ENCODE data around the gene S100P.

The S100P gene

DNA sequence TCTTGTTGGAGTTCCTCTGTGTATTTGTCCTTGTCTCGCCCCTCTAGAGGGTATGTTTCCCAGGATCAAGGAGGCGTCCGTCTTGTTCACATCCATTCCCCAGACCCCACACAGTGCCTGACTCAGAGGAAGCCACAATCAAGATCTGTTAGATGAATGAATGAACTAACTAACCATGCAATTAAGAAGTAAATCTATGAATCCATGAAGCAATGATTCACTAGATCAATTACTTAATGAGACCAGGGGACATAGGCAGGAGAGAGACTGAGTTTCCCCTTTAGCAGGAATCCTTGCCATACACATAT is 34.2 kb downstream of the S100P start:
- FAIRE-seq (no peak), DNase-seq (ENCODE audit: insufficient read length, low spot score) (no peak)
- TF ChIP-seq SPI1 (IDR thresholded peaks at IDR 0.05; ENCODE audit: low read depth, low read length) (no peak), POLR2AphosphoS5 (IDR thresholded peaks at IDR 0.05; ENCODE audit: low read depth, low read length) (no peak), POLR2A (IDR thresholded peaks at IDR 0.05; ENCODE audit: low read depth, low read length) (no peak), TAF1 (IDR thresholded peaks at IDR 0.05; ENCODE audit: low read depth, low read length) (no peak)

DNA sequence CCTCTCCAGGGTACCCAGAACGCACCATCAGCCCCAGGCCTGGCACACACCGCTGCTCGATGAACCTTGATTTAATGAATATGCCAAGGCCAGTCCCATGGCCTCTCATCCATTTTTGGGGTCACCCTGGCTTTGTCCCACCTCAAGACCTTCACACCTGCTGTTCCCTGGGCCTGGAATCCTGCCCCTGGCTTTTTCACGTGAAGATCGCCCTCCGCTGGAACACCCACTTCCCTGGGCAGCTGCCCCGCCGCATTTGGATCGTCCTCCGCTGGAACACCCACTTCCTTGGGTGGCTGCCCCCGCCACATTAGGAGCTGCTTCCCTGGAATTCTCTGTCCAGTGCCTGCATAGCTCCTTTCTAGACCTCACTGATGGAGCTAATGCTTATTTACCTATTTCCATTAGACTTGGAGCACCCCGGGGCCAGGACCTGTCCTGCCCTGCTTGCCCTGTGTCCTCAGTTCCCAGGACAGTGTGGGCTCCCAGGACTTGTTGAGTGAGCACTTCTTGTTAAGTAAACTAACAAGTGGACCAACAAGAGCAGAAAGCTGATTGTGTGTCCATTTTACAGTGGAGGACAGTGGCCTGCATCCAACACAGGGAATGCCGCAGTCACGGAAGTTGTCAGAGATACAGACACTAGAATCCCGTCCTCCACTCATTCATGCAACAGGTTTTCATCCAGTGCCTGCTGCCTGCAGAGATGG is 34.8 kb downstream of the S100P start:
- DNase-seq (ENCODE audit: insufficient read length, low spot score) (no peak), FAIRE-seq (no peak)
- TF ChIP-seq POU2F2 (IDR thresholded peaks at IDR 0.05; ENCODE audit: low read depth, low read length) (no peak), TAF1 (IDR thresholded peaks at IDR 0.05; ENCODE audit: low read depth, low read length) (no peak), PAX5 (IDR thresholded peaks at IDR 0.05; ENCODE audit: insufficient read depth, low read length, severe bottlenecking) (no peak), POLR2AphosphoS5 (IDR thresholded peaks at IDR 0.05; ENCODE audit: low read depth, low read length) (no peak), POLR2A (IDR thresholded peaks at IDR 0.05; ENCODE audit: low read depth, low read length) (no peak), SPI1 (IDR thresholded peaks at IDR 0.05; ENCODE audit: low read depth, low read length) (no peak)

DNA sequence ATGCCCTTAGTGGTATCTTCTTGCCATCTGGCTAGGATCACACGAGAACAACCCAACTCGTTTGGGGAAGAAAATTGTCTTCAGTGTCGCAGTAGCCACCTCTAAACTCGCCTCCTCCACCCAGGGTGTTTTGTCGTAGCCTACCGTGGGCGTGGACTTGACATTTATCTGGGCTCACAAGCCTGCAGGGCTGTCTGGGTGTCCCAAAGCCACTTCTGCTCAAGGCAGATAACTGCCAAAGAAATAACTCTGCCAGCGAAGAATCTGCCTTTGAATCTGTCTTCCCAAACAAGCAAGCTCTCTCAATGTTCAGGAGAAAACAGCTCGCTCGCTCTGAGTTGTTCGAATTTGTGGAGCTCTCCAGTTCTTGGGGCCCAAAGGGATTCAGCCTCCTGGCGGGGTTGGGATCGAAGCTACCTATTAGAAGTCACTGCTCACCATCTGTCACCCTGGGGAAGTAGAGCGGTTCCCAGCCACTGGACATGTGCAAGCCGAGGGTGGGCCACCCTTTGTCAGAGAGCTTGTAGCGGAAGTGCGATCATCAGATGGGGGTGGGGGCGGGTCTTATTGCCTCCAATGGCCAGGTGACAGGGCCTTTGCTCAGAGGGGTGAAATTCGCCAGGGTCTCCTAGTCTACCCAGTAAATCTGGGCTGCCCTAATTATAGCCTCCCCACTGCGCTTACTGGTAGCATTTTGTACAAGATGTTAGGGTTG is 37.1 kb downstream of the S100P start:
- TF ChIP-seq SPI1 (IDR thresholded peaks at IDR 0.05; ENCODE audit: low read depth, low read length) (no peak), POLR2AphosphoS5 (IDR thresholded peaks at IDR 0.05; ENCODE audit: low read depth, low read length) (no peak), TAF1 (IDR thresholded peaks at IDR 0.05; ENCODE audit: low read depth, low read length) (no peak), POU2F2 (IDR thresholded peaks at IDR 0.05; ENCODE audit: low read depth, low read length) (no peak), POLR2A (IDR thresholded peaks at IDR 0.05; ENCODE audit: low read depth, low read length) (no peak), PAX5 (IDR thresholded peaks at IDR 0.05; ENCODE audit: insufficient read depth, low read length, severe bottlenecking) (no peak)
- FAIRE-seq (no peak), DNase-seq (ENCODE audit: insufficient read length, low spot score) (no peak)

DNA sequence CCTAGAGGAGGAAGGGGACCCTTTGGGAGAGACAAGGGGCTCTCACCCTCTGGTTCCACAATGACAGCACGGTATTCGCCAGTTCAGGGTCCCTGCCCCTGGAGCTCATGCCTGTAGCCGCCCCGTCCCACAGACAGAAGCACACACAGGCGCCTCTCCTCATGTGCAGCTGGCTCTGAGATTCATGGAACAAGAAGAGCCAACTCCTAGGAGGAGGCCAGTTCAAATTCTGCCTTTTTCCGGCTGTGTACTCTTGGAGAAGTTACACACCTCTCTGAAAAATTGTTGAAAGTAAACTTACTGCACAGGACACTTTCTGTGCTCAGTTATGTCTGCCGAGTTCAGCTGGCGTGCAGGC is 37.6 kb downstream of the S100P start:
- no peak for DNase-seq (ENCODE audit: insufficient read length, low spot score)
- TF ChIP-seq POLR2A (IDR thresholded peaks at IDR 0.05; ENCODE audit: low read depth, low read length): no peak
- no peak for FAIRE-seq

DNA sequence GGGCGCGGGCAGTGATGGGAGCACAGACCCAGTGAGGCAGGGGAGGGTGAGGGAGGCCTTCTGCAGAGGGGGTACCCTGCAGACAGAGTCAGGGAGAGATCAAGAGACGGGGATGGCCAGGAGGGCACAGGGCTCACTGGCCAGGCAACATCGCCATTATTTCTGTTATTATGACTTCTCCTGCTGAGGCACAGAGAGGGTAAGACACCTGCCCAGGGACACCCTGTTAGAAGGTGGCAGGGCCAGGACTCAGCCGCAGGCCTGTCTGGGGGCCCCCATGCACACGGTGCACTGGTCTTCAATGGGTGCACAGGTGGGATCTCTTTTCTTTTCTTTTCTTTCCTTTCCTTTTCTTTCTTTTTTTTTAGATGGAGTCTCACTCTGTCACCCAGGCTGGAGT is 38.1 kb downstream of the S100P start:
- DNase-seq (ENCODE audit: insufficient read length, low spot score): no peak
- no peak for FAIRE-seq
- TF ChIP-seq TAF1 (IDR thresholded peaks at IDR 0.05; ENCODE audit: low read depth, low read length) (no peak), POLR2AphosphoS5 (IDR thresholded peaks at IDR 0.05; ENCODE audit: low read depth, low read length) (no peak), PAX5 (IDR thresholded peaks at IDR 0.05; ENCODE audit: insufficient read depth, low read length, severe bottlenecking) (no peak), POU2F2 (IDR thresholded peaks at IDR 0.05; ENCODE audit: low read depth, low read length) (no peak), SPI1 (IDR thresholded peaks at IDR 0.05; ENCODE audit: low read depth, low read length) (no peak)

DNA sequence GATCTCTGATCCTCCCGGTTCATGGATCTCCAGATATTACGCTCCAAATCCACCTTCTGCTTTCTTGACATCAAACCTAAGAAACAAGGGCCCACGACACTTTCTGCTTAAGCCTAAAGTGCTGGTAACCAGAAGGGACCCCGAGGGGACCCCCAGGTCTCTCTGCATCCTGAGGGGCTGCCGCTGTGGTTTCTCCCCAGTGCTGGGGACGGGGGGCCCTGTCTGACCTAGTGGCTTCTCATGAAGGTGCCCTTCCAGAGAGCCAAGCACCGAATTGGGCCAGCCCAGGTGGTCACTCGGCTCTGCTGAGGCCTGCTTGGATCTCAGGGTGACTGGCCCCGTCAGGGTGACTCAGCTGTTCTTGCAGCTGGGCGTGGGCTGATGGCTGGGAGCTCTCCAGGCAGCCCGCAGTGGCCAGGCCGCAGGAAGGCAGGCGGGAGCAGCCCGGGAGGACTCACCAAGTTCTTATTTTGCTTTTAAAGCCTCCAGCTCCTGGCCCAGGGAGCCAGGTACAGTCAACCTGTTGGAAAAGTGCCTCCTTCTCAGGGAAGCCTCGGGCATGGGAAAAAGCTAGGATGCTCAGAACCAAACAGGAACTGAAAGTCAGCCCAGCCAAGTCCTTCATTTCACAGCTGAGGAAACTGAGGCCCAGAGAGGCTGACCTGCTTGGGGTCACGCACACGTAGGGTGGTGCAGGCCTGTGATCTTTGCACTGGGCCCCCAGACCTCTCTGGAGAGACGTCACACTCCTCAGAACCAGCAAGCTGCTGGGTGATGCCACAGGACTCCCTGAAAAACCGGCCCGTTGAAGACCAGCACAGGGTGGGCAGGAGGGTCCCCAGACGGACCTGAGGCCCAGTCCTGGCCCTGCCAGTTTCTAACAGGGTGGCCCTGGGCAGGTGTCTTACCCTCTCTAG is 39.0 kb downstream of the S100P start:
- DNase-seq (ENCODE audit: insufficient read length, low spot score): no peak
- TF ChIP-seq SPI1 (IDR thresholded peaks at IDR 0.05; ENCODE audit: low read depth, low read length) (peak; percentile 12; the same call in 1 of the 2 replicates), POLR2AphosphoS5 (IDR thresholded peaks at IDR 0.05; ENCODE audit: low read depth, low read length) (no peak)
- no peak for FAIRE-seq

DNA sequence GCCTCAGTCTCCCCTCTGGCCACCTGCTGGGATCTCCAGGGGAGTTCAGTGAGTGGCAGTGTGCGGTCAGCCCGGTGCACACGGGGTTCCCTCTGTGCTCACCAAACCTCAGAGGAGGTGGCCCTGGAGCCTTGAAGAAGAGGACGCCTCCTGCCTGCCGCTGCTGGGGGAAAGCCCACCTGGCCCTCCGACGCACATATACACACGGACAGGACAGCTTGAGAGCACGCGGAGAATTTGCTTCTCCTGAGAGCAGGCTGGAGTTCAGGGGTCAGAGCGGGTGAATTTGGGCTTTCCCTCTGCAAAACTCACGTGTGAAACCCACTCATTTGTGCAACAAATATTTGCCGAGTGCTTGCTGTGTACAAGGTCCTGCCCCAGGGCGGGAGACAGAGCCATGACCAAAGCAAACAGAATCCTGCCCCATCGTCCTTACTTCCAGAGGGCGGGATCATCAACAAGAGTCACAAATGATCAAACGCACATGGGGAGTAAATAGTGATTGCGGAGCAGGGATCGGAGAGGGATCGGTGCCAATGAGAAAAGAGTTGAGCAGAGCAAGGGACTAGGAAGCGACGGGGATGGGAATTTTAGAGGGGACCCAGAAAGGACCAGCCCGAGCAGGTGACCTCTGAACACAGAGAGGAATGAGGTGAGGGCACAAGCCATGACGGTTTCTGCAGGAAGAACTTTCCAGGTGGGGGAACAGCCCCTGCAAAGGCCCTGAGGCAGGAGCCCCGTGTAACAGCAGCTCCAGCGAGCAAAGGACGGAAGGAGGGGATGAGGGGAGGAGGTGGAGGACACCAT is 39.9 kb downstream of the S100P start:
- TF ChIP-seq POLR2AphosphoS5 (IDR thresholded peaks at IDR 0.05; ENCODE audit: low read depth, low read length): no peak
- no peak for DNase-seq (ENCODE audit: insufficient read length, low spot score)
- FAIRE-seq: no peak

DNA sequence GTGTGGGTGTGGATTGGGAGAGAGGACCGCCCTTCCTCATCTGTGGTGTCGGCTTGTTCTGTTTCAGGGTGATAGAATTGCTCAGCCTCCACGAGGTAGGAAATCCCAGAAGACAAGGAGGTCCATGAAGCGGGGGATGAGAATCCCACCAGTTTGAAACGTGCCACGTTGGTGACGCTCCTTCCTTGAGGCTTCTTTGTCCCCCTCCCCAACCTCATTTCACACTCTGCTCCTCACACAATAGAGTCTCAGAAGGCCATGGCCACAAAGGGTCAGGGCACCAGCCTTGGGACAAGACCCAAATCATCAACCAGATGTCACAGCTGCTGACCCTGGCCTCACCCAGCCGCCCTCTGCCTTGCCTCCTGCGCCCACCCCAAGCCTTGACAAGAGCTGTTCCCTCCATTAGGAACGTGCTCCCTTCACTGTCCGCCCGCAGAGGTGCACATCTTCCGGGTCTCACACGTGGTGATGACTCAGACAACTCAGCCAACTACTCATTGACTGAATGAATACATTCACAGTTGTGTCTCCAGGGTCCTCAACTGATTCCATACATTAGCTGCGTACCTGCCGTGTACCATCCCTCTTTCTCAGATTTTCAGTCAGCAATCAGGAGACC is 40.6 kb downstream of the S100P start:
- DNase-seq (ENCODE audit: insufficient read length, low spot score): no peak

DNA sequence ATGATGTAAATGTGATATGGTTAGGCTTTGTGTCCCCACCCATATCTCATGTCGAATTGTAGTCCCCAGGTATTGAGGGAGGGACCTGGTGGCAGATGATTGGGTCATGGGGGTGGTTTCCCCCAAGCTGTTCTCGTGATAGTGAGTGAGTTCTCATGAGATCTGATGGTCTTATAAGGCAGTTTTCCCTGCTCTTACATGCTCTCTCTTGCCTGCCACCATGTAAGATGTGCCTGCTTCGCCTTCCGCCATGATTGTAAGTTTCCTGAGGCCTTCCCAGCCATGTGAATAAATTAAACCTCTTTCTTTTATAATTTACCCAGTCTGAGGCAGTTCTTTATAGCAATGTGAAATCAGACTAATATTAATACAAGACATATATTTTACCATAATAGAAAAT is 46.2 kb downstream of the S100P start:
- DNase-seq (ENCODE audit: insufficient read length, low spot score) (no peak), FAIRE-seq (no peak)
- TF ChIP-seq TAF1 (IDR thresholded peaks at IDR 0.05; ENCODE audit: low read depth, low read length): no peak
- no peak for TF ChIP-seq POLR2A (IDR thresholded peaks at IDR 0.05; ENCODE audit: low read depth, low read length)
- no peak for TF ChIP-seq POLR2AphosphoS5 (IDR thresholded peaks at IDR 0.05; ENCODE audit: low read depth, low read length)
- no peak for TF ChIP-seq SPI1 (IDR thresholded peaks at IDR 0.05; ENCODE audit: low read depth, low read length)
- TF ChIP-seq POU2F2 (IDR thresholded peaks at IDR 0.05; ENCODE audit: low read depth, low read length): no peak
- TF ChIP-seq PAX5 (IDR thresholded peaks at IDR 0.05; ENCODE audit: insufficient read depth, low read length, severe bottlenecking): no peak

More for the DNA sequence above, 40.6 kb downstream of the S100P start:
- TF ChIP-seq SPI1 (IDR thresholded peaks at IDR 0.05; ENCODE audit: low read depth, low read length) (no peak), POLR2AphosphoS5 (IDR thresholded peaks at IDR 0.05; ENCODE audit: low read depth, low read length) (no peak), TAF1 (IDR thresholded peaks at IDR 0.05; ENCODE audit: low read depth, low read length) (no peak), PAX5 (IDR thresholded peaks at IDR 0.05; ENCODE audit: insufficient read depth, low read length, severe bottlenecking) (no peak), POLR2A (IDR thresholded peaks at IDR 0.05; ENCODE audit: low read depth, low read length) (no peak), POU2F2 (IDR thresholded peaks at IDR 0.05; ENCODE audit: low read depth, low read length) (no peak)
- no peak for FAIRE-seq

Data from GM12891 (cell line).